ENCODE data around the gene CCDC197. TPM values are rescaled to one million over a fixed set of nuclear protein-coding genes. Genes with fewer than 3 reads are reported as not detected.

The CCDC197 gene
- total and polyA plus RNA-seq, 2 donors (not counting 1 experiment from before 2014, with no cell fraction given): not detected

DNA sequence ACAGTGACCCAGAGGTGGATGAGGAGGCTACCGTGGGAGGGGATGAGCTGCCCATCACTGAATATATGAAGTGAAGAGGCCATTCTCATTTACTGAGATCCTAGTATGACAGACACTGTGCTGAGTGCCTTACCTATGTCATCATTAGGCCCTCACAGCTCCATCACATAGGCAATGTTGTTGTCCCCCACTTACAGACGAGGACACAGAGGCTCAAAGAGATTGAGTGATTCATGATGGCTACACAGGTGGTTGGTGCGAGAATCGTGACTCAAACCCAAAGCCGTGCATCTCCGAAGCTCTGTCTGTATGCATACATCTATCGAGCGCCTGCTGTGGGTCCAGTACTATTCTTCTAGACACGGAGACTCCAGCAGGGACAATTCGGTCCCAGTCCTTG lies 5.9 kb upstream of the CCDC197 start:
- no peak overlapping the region for H3K4me2 ChIP-seq (replicated peaks; ENCODE audit: low read depth, low read length, poor library complexity, severe bottlenecking)
- no peak overlapping the region for H3K4me3 ChIP-seq (ENCODE audit: control extremely low read depth in 1 of 5, extremely low read depth in 1 of 5, insufficient read depth in 1 of 5, low read depth in 2 of 5, low read length in 4 of 5)
- H3K27ac ChIP-seq (ENCODE audit: low read length in 2 of 2): no peak overlapping the region
- H3K4me1 ChIP-seq (ENCODE audit: control insufficient read depth in 2 of 2, insufficient read depth in 2 of 2, low read length in 2 of 2): no peaks in the 10 kb centered on the region
- no peak for TF ChIP-seq EZH2 (IDR thresholded peaks at IDR 0.05; ENCODE audit: borderline replicate concordance, insufficient read depth, low read depth, low read length, poor library complexity, severe bottlenecking)
- TF ChIP-seq, protein P1, sequence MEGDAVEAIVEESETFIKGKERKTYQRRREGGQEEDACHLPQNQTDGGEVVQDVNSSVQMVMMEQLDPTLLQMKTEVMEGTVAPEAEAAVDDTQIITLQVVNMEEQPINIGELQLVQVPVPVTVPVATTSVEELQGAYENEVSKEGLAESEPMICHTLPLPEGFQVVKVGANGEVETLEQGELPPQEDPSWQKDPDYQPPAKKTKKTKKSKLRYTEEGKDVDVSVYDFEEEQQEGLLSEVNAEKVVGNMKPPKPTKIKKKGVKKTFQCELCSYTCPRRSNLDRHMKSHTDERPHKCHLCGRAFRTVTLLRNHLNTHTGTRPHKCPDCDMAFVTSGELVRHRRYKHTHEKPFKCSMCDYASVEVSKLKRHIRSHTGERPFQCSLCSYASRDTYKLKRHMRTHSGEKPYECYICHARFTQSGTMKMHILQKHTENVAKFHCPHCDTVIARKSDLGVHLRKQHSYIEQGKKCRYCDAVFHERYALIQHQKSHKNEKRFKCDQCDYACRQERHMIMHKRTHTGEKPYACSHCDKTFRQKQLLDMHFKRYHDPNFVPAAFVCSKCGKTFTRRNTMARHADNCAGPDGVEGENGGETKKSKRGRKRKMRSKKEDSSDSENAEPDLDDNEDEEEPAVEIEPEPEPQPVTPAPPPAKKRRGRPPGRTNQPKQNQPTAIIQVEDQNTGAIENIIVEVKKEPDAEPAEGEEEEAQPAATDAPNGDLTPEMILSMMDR (IDR thresholded peaks at IDR 0.05): no peak
- ATAC-seq (ENCODE audit: low read depth) (no peak), DNase-seq (no peak)
- intact Hi-C loops (cut with micrococcal nuclease): no loop called here
- H3K9me3 Mint-ChIP-seq (ENCODE audit: insufficient read depth): no peaks in the 10 kb centered on the region
- WGBS (ENCODE audit: insufficient coverage): 89% methylated on average over 9 of the region's 10 CpGs
- H3K79me2 ChIP-seq (ENCODE audit: control insufficient read depth, insufficient read depth, low read length): no peaks in the 10 kb centered on the region
- POLR2A ChIA-PET: no interaction called here
- H3K27ac Mint-ChIP-seq: no peak overlapping the region
- H4K20me1 ChIP-seq (ENCODE audit: control insufficient read depth, insufficient read depth, low read length, poor library complexity, severe bottlenecking): no peaks in the 10 kb centered on the region
- no peak overlapping the region for H2AFZ ChIP-seq (ENCODE audit: insufficient read depth, low read depth, low read length, poor library complexity, severe bottlenecking)
- H3K27me3 Mint-ChIP-seq: peaks cover 20% of the 10 kb centered on the region
- peaks cover 0 to 26% (median 5%) of the 10 kb centered on the region in 4 experiments for H3K27me3 ChIP-seq (replicated peaks in 1 of 4; ENCODE audit: control extremely low read depth in 1 of 4, control insufficient read depth in 3 of 4, insufficient read depth in 4 of 4, low read length in 3 of 4)
- peaks cover 0 to 5% (median 0%) of the 10 kb centered on the region in 3 donors for H3K9me3 ChIP-seq (ENCODE audit: control extremely low read depth in 1 of 3, control insufficient read depth in 2 of 3, insufficient read depth in 1 of 3, low read length in 2 of 3)
- H3K9ac ChIP-seq (ENCODE audit: low read length): no peak overlapping the region
- no peak overlapping the region for H3K4me3 Mint-ChIP-seq
- H3K4me1 Mint-ChIP-seq: peaks cover 3% of the 10 kb centered on the region
- H3K36me3 ChIP-seq (replicated peaks in 1 of 2; ENCODE audit: control extremely low read depth in 1 of 2, control insufficient read depth in 1 of 2, extremely low read depth in 1 of 2, insufficient read depth in 2 of 2, low read length in 1 of 2): no peaks in the 10 kb centered on the region
- CTCF ChIA-PET: interaction anchor here (1.0 to 3.2 kb wide), 5 partner anchors 8 to 54 kb away, joined by 3 to 10 read pairs (median 4); no protein-coding TSS in a partner anchor

DNA sequence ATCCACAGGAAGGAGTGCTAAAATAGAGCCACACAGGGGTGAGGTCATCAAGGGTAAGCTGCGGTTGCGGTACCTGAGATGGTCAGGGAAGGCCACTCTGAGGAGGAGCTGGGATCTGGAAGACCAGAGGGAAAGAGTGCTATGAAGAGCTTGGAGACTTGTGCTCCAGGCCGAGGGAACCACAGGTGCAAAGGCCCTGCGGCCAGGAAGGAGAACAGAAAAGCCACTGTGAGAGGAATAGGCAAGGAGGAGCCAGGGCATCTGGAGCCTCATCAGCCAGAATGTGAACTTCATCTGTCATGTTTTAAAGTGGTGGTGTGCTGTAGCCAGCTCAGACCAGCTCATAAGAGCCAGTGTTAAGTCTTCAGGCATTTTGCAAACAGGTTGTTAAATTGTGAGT lies 5.5 kb upstream of the CCDC197 start:
- 96% methylated on average over 4 of the region's 4 CpGs for WGBS (ENCODE audit: insufficient coverage)
- Mint-ChIP-seq H3K9me3 (ENCODE audit: insufficient read depth) (no peaks in the 10 kb centered on the region), H3K4me1 (peaks cover 3% of the 10 kb centered on the region), H3K27me3 (peaks cover 17% of the 10 kb centered on the region), H3K27ac (no peak overlapping the region), H3K4me3 (no peak overlapping the region)
- DNase-seq (no peak), ATAC-seq (ENCODE audit: low read depth) (no peak)
- Histone ChIP-seq H3K27me3 (replicated peaks in 1 of 4; ENCODE audit: control extremely low read depth in 1 of 4, control insufficient read depth in 3 of 4, insufficient read depth in 4 of 4, low read length in 3 of 4) (peaks cover 0 to 23% (median 5%) of the 10 kb centered on the region in 4 experiments), H3K4me3 (ENCODE audit: control extremely low read depth in 1 of 5, extremely low read depth in 1 of 5, insufficient read depth in 1 of 5, low read depth in 2 of 5, low read length in 4 of 5) (no peak overlapping the region), H3K9ac (ENCODE audit: low read length) (no peak overlapping the region), H3K9me3 (ENCODE audit: control extremely low read depth in 1 of 3, control insufficient read depth in 2 of 3, insufficient read depth in 1 of 3, low read length in 2 of 3) (peaks cover 0 to 5% (median 0%) of the 10 kb centered on the region in 3 donors), H3K4me1 (ENCODE audit: control insufficient read depth in 2 of 2, insufficient read depth in 2 of 2, low read length in 2 of 2) (no peaks in the 10 kb centered on the region), H4K20me1 (ENCODE audit: control insufficient read depth, insufficient read depth, low read length, poor library complexity, severe bottlenecking) (no peaks in the 10 kb centered on the region), H3K36me3 (replicated peaks in 1 of 2; ENCODE audit: control extremely low read depth in 1 of 2, control insufficient read depth in 1 of 2, extremely low read depth in 1 of 2, insufficient read depth in 2 of 2, low read length in 1 of 2) (no peaks in the 10 kb centered on the region), H2AFZ (ENCODE audit: insufficient read depth, low read depth, low read length, poor library complexity, severe bottlenecking) (no peak overlapping the region), H3K27ac (ENCODE audit: low read length in 2 of 2) (no peak overlapping the region), H3K79me2 (ENCODE audit: control insufficient read depth, insufficient read depth, low read length) (no peaks in the 10 kb centered on the region), H3K4me2 (replicated peaks; ENCODE audit: low read depth, low read length, poor library complexity, severe bottlenecking) (no peak overlapping the region)
- intact Hi-C loops (cut with micrococcal nuclease): no loop called here
- ChIA-PET POLR2A (no interaction called here), CTCF (interaction anchor here (1.0 to 3.2 kb wide), 5 partner anchors 8 to 52 kb away, joined by 3 to 10 read pairs (median 4); no protein-coding TSS in a partner anchor)
- no peak for TF ChIP-seq EZH2 (IDR thresholded peaks at IDR 0.05; ENCODE audit: borderline replicate concordance, insufficient read depth, low read depth, low read length, poor library complexity, severe bottlenecking)
- TF ChIP-seq, protein P1 (IDR thresholded peaks at IDR 0.05): no peak

Measured in B cell (primary cell).